Pancreas (tissue), 10 donors: ENCODE measurements around the gene HMOX1. TPM values are rescaled to one million over a fixed set of nuclear protein-coding genes. Genes with fewer than 3 reads are reported as not detected.

ENCODE experiments used
- ATAC-seq, 4 donors: fragments of 200-7000 bp; cut with Tn5 transposase; one replicate each; pipeline versions ENCODE4 v1.8.0 to v1.9.1; 2020; ENCODE audit warnings: mild to moderate bottlenecking in 4 of 4, moderate library complexity in 4 of 4
- DNase-seq, 6 donors: peaks; one replicate each; pipeline ENCODE4 v3.0.0-alpha.2; 2020
- FAIRE-seq: peaks from 2 replicates; lab custom pipeline; 2012; peaks lifted over from hg19 to GRCh38; lab: Jason Lieb, UNC
- H3K27ac ChIP-seq, 4 donors: fragments of 200-600 bp; sonication (generic); 1 replicate in 3 of 4; 2 replicates in 1 of 4; pipeline versions ENCODE4 v1.5.0 to v1.8.0; 2020
- H3K27me3 ChIP-seq, 4 donors: fragments of 200-600 bp; one replicate each; pipeline ENCODE4 v1.8.0; 2021
- H3K36me3 ChIP-seq, 3 donors: fragments of 200-600 bp; sonication (generic) in 1 of 3; one replicate each; pipeline versions ENCODE4 v1.5.0 to v1.8.0; 2020 to 2021
- H3K4me1 ChIP-seq, 3 donors: fragments of 200-600 bp; one replicate each; pipeline ENCODE4 v1.8.0; 2021
- H3K4me3 ChIP-seq, 4 donors: fragments of 200-600 bp; sonication (generic) in 2 of 4; one replicate each; pipeline versions ENCODE4 v1.5.0 to v1.8.0; 2020 to 2021
- H3K9me3 ChIP-seq, 4 donors: fragments of 200-600 bp; one replicate each; pipeline ENCODE4 v1.8.0; 2021
- CTCF ChIP-seq, 4 donors: fragments of 200-600 bp; sonication (generic) in 3 of 4; IDR thresholded peaks; one replicate each; pipeline versions ENCODE4 v1.5.0 to v1.8.0; 2021; ENCODE audit warnings: antibody characterized with exemption in 4 of 4
- WGBS, 2 donors: extraction: QIAGEN DNeasy Blood & Tissue Kit; methylation state at CpG; one replicate each; pipeline ENCODE4 v1.1.7; 2013; 5-methylcytosine and 5-hydroxymethylcytosine counted together
- intact Hi-C, 3 donors: fragments of 100-400 bp; cut with DNase I; formaldehyde crosslinking; loops; one replicate each; pipeline versions ENCODE4 v1.11.1 to v1.14.2; 2022
- polyA plus RNA-seq, 2 donors: library from polyadenylated mRNA; stranded (reverse); fragments of 200-250 nt; gene quantifications; one replicate each; pipeline ENCODE4 v1.2.3, GENCODE V29; 2013
- total RNA-seq, 6 donors: library from RNA; stranded (reverse); fragmentation: NEBNext Ultra II Directional in 4 of 6; extraction: Animal tissue kit (Norgen Biotek cat#: 25700) in 4 of 6; gene quantifications; one replicate each; pipeline versions ENCODE4 v1.2.1 to v1.2.4, GENCODE V29; 2021 to 2023
- donor health status: healthy with polysubstance abuse.
- donor health status: DM: no; HTN: no; CAD: no; lungs with moderate emphysema.
- donor health status: DM: no; HTN: no; CAD: no.
- donor health status: control.
- donor health status: control.
- donor health status: Bipolar disorder and iron deficiency.
- donor health status: DM: yes; HTN: yes; CAD: no.
- donor health status: DM: no; HTN: no; CAD: no.
- donor health status: DM: no; HTN: no; CAD: no.
- donor health status: DM: yes; HTN: yes; CAD: no.

Gene HMOX1
- total and polyA plus RNA-seq, 8 donors, result 1.8 to 15.9 (median 4.3) TPM

GRCh38 chr22:35424081-35424480, 43.2 kb downstream of the HMOX1 start:
- DNase-seq (no peak), FAIRE-seq (no peak), ATAC-seq (no peak)
- no peaks in the 10 kb centered on the region for H3K27me3 ChIP-seq
- TF ChIP-seq CTCF (IDR thresholded peaks at IDR 0.05), result no peak
- intact Hi-C loops, result no loop called here
- H3K4me1 ChIP-seq, result no peaks in the 10 kb centered on the region
- WGBS, 2 donors, result 94 to 98% methylated on average over 26 of the region's 26 CpGs
- H3K27ac ChIP-seq, result no peak overlapping the region
- no peaks in the 10 kb centered on the region for H3K9me3 ChIP-seq
- H3K4me3 ChIP-seq, result no peak overlapping the region
- peaks cover 0 to 14% (median 4%) of the 10 kb centered on the region in 3 donors for H3K36me3 ChIP-seq

GRCh38 chr22:35424761-35425160, 43.9 kb downstream of the HMOX1 start:
- no peak for TF ChIP-seq CTCF (IDR thresholded peaks at IDR 0.05)
- Histone ChIP-seq H3K27me3 (no peaks in the 10 kb centered on the region), H3K36me3 (peaks cover 0 to 7% (median 4%) of the 10 kb centered on the region in 3 donors), H3K9me3 (no peaks in the 10 kb centered on the region), H3K27ac (no peak overlapping the region), H3K4me3 (no peak overlapping the region), H3K4me1 (no peaks in the 10 kb centered on the region)
- intact Hi-C loops, result loop anchor here in 1 of 3 donors (5.0 kb wide), 1 partner anchor 163 kb away; no protein-coding TSS in a partner anchor
- FAIRE-seq (no peak), ATAC-seq (no peak), DNase-seq (no peak)
- 81 to 83% methylated on average over 7 of the region's 7 CpGs for WGBS, 2 donors

- no peak for TF ChIP-seq CTCF (IDR thresholded peaks at IDR 0.05)
- intact Hi-C loops, result loop anchor here in 1 of 3 donors (5.0 kb wide), 1 partner anchor 162 kb away; no protein-coding TSS in a partner anchor
- ATAC-seq (no peak), FAIRE-seq (no peak), DNase-seq (no peak)
- no peaks in the 10 kb centered on the region for H3K4me1 ChIP-seq
- peaks cover 0 to 5% (median 3%) of the 10 kb centered on the region in 3 donors for H3K36me3 ChIP-seq
- H3K9me3 ChIP-seq, result no peaks in the 10 kb centered on the region
- H3K4me3 ChIP-seq, result no peak overlapping the region
- no peaks in the 10 kb centered on the region for H3K27me3 ChIP-seq
- no peak overlapping the region for H3K27ac ChIP-seq
- WGBS, 2 donors, result 88 to 89% methylated on average over 7 of the region's 7 CpGs
Measured at GRCh38 chr22:35425546-35425945, 44.6 kb downstream of the HMOX1 start.

- no peak for DNase-seq
- intact Hi-C loops, result loop anchor here in 1 of 3 donors (5.0 kb wide), 1 partner anchor 161 kb away; no protein-coding TSS in a partner anchor
Measured at GRCh38 chr22:35425971-35426800, 45.3 kb downstream of the HMOX1 start.

More at GRCh38 chr22:35425971-35426800, 45.3 kb downstream of the HMOX1 start:
- Histone ChIP-seq H3K27me3 (no peaks in the 10 kb centered on the region), H3K36me3 (no peaks in the 10 kb centered on the region), H3K27ac (no peak overlapping the region), H3K4me1 (peaks cover 0 to 3% (median 0%) of the 10 kb centered on the region in 3 donors), H3K4me3 (no peak overlapping the region), H3K9me3 (no peaks in the 10 kb centered on the region)
- no peak for TF ChIP-seq CTCF (IDR thresholded peaks at IDR 0.05)
- no peak for ATAC-seq
- no peak for FAIRE-seq
- WGBS, 2 donors, result 84 to 85% methylated on average over 11 of the region's 11 CpGs
